Activated T-helper 1 cell treated with anti-CD3 and anti-CD28 coated beads, Interleukin-2, amount 50 U/mL, for 16 hours (primary cell): ENCODE measurements around the gene TOP3B.

Source experiments
- DNase-seq, 2 donors: peaks; one replicate each; pipeline ENCODE4 v3.0.0-alpha.2; 2020; ENCODE audit warnings: low read depth in 1 of 2, low spot score in 1 of 2

The TOP3B gene

DNA sequence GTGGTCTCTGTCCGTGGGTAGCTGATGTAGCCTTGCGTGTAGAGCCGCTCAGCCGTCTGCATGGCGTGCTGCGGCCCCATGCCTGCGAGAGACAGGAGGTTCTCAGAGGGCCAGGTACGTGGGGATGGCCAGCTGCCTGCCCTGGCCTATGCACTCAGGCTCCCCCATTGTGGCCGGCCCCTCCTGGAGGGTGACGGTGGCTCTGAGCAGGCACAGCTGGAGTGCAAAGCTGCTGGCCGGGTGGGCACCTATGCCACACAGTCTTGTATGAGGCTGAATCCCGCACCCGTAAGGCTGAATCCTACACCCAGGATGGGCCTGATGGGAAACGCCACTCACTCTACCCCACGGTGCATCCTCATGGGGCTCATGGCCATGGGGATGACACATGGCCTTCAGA lies 18.4 kb downstream of the TOP3B start:
- no peak for DNase-seq

DNA sequence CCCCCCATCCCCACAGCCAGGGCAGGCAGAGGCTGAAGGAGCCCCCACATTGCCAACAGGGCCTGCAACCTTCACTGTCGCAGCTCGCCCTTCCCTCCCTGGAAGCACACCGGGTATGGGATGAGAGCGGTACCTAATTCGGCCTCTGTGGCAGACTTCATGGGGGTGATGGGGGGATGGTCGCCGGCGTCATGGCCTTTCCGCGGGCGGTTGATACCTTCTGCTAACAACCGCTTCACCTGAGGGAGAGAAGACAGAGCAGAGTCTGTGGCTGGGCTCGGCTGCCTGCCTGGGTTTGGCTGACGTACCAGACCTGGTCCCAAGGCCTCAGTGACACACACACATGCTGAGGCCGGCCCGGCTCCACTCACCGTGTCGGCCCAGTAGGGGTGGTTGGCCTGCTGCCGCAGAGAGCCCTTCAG lies 18.8 kb downstream of the TOP3B start:
- no peak for DNase-seq

DNA sequence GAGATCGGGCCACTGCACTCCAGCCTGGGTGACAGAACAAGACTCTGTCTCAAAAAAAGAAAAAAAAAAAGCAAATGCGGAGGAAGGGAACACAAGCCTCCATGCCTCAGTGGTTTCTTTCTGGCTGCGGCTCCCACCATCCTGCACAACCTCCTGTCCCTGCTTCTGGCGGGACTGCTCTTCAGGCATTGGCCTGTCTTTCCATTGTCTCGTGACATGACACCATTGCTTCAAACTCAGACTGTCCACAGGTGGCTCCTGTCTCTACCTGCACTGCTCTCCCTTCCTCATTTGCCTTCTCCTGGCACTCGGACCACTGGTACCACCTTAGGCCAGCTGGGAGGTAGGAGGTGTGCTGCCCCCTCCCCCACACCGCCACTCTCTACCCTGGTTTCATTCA lies 19.3 kb downstream of the TOP3B start:
- no peak for DNase-seq

DNA sequence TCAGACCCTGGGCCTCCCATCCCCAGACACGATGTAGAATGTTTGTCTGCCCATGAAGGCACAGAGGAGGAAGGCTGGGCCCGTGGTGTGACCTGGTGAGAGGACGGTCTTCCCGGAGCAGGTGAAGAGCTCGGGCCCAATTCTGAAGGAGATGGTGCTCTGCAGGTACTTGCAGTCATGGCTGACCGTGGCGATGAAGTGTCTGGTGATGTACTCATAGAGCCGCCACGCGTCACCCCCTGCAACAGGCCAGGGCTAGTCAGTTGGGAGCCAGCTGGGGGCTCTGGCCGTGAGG lies 20.0 kb downstream of the TOP3B start:
- DNase-seq, result no peak

DNA sequence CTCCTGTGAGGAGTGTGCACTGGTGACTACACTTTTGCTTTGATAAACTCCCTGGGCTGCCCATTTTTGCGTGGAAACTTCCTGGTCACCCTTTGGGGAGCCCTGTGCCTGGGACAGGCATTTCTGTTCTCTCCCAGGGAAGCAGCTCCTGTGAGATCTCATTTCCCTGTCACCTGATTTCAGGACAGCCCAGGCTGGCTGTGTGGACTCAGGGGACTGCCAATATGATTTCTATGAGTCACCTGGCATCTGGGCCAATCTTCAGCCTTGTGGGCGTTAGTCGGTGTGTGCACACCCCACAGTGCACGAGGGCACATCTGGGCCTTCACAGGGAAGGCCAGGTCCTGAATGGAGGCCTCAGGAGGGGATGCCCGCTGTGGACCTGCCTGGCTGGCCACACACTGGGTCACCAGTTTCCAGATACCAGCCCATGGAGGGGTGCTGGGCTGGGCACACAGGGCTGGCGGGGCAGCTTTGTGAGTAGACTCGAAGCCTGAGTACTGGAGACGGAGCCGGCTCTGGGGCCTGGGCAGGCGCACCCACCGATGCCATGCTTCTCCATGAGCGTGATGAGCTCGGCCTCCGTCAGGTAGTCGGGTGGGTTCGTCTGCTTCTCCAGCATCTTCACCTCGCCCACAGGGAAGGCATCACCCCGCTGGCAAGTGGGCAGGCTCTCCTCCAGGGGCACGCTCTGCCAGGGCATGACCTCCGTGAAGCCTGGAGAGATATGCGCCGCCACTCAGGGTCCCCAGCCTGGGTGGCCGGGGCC lies 20.5 kb downstream of the TOP3B start:
- DNase-seq, result no peak

DNA sequence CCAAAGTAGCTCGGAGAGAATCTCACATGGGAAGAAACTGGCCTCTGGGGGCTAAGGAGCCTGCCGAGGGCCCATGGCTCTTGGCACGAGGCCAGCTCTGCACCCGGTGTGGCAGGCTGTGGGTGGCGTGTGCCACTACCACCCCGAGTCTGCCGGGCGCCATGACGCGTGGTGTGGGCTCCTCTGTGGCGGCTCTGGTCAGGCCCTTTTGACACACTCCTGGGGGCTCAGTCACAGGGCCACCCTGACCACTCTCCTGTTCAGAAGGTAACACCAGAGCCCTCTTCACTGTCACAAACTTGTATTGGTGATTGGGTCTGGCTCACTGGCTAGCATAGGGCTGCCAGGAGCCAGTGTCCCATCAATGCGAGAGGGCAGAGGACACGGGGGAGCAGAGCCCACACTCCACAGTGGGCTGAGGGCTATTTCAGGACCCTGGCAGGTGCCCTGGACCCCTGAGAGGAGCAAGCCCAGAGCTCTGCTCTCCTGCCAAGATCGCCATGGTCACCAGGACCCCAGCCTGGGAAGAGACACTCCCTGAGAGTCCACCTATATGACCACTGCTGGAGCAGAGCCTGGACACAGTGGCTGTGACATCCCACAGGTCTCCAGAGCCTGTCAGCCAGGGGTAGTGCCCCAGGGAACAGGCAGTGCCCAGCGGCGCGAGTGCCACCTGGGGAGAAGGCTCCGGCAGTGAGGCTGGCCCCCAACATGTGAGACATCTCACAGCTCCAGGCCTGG lies 21.3 kb downstream of the TOP3B start:
- no peak for DNase-seq

DNA sequence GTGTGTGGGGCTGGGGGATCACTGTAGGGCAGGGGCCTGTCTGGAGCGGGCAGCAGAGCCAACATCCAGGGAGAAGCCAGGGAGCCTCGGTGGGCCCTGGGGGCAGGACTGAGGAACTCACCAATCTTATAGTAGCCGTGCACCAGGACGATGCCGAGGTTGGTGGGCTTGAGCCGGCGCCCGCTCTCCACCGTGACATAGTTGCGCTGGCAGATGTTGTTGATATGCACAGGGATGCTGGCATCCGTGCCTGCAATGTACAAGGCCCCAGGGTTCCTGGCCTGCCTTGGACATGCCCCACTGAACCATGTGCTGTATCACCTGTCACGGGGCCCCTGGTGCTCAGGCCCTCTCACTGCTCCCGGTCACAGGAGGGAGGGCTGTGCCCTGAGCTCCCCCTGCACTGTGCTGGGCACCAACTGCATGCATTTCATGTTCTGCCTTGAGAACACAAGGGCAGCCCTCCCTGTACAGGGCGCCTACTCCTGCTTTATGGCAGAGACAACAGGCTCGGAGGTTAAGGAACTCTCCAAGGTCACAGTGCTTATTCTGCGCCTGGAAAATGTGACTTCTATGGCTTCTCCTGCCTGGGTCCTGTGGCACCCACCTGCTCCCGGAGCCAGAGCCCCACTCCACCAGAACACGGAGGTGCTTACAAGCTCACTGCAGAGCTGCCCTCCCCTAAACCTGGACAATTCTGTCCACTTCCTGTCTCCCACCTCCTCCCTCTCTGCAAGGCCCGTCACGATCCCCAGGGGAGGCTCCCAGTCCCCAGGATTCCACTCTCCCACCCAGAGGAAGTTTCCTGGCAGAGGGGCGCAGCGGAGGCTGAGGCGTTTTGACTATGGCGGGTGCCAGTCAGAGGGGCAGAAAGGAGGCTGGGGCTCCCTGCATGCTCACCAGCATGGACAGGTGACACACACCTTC lies 22.1 kb downstream of the TOP3B start:
- DNase-seq, result no peak

DNA sequence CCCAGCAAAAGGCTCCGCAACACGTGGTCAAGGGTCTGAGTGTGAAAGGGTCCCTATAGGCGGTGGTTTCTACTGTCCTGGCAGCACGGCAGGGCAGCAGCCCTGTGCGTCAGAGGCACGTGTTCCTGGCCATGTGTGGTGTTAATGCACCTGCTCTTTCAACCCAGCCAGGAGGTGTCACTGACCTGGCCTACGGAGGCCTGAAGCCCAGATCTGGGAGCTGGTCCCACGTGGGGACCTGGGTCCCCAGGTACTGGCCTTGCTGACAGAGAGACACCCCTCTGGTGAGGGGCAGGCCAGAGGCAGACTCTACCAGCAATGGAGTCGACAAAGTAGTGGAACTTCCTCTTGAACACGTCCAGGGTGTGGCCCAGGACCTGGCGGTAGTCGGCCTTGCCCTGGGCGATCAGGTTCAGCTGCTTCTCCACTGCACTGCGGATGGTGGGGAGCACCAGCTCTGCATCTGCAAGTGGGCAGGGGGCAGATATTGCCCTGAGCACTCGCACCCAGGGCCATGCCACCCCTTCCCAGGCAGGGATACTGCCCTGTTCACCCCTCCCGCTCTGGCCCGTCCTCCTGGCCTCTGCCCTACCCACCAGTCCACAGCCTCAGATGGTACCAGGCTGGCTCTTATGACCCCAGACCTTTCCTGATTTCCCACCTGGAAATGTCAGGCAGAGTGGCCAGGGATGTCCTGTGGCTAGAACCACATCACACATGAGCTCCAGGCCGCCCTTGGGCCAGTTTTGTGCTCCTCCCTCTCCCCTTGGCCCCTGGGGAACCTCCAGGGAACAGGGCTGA lies 23.1 kb downstream of the TOP3B start:
- no peak for DNase-seq

DNA sequence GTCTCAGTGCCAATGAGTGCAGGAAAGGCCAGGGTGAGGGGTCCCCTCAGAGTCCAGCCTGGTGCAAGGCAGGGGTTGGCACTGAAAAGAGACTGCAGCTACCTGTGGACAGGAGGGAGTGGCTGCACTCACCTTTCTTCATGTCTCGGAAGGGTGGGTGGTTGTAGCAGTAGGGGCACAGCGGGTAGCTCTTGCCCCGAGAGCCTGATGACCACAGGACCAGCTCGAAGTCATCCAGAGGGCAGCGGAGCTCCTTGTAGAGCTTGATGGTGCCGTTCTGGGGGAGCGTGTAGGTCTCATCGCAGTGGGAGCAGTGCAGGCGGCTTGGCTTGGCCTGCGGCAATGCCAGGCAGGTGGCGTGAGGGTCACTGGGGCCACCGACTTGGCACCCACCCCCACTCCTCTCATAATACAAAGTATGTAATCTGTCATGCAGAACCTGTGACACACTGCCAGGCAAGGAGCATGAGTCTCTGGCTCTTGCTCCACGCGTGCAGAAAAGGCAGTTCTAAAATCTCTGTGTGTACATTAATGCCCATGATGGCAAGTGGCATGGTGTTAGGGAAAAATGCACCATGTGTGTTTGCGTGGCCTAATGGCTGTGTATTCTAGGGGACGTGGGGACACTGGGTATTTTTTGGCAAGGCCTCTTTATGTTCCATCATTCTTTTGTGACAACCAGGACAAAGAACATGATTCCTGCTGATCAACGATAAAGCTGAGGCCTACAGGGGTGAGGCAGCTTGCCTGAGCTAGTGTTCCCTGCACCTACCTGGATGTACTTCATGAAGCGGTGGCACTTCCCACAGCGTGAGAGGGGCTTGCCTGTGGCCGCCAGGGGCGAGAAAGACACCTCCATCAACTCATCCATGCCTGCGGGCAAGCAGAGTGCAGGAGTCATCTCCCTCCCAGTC lies 24.0 kb downstream of the TOP3B start:
- DNase-seq, result no peak

DNA sequence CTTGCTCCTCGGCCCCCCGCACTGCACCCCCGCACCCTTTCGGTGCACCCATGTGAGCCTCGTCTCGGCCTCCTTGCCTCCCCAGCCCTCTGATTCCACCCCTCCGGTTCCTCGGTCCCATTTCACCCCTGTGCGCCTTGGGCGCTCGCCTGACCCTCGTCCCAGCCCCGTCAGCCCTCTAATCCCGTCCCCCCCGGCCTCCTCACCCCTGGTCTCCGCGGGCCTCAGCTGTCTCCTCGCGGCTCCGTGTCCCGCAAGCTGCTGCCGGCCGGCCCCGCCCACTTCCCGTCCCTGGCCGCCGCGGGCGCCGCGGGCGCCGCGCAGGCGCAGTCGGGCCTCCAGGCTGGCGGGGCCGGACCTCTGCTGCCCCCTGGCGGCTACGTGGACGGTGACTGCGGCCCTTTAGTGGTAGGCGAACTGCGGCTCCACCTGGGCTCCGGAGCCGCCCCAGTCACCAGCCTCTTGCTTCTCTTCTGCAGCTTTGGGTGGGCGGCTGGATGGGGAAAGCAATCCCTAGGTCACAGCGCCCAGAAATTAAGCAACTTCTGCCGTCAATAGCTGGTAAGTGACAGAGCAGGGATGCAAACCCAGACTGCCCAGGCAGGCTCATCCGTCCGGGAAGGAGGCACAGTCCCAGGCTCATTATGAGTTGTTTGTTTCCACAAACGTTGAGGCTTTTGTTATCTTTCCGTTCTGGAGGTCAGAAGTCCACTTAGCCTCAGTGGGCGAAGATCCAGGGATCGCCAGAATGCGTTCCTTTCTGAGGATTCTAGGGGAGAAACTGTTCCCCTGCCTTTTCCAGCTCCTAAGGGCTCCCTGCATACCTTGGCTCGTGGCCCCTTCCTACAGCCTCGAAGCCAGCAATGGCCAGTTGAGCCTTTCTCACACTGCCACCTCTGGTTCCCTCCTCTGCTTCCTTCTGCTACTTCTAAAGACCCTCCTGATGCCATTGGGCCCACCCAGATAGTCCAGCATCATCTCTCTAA lies 29.7 kb downstream of the TOP3B start, which contains the start of gene PPM1F:
PPM1F (minus strand) TSS at position 263 of the 986 bp plus-strand sequence. CDS start 6,800 bp downstream, outside the sequence.
- DNase-seq, result peak; percentile 88 to 92

DNA sequence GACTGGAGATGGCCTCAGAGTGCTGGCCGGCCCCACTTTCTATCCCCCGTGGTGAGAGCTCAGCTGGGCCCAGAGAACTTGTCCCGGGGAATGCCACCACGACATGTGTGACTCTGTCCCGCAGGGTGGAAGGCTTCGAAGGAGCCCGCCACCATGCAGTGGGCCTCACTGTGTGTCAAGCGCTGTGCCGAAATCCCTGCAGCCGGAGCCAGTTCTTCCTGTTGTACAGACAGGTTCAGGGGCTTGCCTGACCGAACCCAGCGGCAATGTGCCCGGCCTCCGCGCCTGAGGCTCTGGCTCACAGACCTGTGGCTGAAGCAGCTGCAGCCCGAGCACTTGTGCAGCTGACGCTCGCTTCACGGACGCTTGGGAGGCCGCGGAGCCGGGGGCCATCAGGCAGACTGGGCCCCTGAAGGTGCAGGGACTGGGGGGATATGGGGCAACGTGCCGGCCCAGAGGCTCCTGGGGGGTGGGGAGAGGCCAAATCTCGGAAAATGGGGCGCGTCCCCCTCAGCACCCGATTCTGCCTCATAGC lies 30.6 kb downstream of the TOP3B start:
- no peak for DNase-seq

DNA sequence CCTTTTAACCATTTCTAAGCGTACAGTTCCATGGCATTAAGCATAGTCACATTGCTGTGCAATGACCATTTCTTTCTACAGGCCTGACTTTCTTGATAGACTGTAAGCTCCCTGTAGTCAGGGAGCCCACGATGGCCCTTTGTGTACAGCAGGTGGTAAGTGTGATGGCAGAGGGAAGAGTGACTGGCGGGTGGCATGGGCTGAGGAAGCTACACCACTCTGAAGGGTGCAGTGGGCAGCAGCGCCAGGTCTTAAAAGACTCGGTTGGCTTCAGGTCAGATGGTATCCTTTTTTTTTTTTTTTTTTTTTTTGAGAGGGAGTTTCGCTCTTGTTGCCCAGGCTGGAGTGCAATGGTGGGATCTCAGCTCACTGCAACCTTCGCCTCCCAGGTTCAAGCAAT lies 31.5 kb downstream of the TOP3B start:
- DNase-seq, result no peak

DNA sequence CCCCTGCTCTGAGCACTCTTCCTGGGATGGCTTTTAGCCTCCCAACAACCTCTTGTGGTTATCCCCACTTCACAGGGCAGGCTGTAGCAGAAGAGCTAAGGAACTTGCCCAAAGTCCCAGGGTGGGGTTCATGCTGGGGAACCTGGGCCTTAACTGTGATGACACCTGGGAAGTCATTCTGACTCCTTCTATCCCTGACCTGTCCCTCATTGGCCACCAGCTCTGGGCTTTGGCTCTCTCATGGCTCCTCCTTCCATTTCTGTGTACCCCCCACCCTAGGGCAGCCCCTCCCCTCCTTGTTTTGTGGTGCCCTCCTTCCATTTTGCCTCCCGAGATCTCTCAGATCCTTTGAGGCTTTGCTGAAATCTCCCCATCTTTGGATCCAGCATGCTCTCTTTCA lies 32.6 kb downstream of the TOP3B start:
- DNase-seq, result no peak

DNA sequence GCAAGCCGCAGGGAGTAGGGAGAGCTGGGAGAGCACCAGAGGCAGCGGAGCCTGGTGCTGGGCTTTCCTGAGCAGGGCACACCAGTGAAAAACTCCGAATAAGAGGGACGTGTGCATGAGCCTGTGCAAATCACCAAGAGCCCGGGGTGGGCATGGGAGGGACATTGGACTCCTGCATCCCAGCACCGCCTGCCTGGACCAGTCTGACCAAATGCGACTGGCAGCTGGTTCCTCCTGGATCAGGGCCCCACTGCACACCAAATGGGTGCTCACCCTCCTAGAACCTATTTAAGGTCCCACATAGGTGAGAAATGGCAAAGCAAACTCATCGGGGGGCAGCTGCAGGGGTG lies 33.0 kb downstream of the TOP3B start:
- no peak for DNase-seq

DNA sequence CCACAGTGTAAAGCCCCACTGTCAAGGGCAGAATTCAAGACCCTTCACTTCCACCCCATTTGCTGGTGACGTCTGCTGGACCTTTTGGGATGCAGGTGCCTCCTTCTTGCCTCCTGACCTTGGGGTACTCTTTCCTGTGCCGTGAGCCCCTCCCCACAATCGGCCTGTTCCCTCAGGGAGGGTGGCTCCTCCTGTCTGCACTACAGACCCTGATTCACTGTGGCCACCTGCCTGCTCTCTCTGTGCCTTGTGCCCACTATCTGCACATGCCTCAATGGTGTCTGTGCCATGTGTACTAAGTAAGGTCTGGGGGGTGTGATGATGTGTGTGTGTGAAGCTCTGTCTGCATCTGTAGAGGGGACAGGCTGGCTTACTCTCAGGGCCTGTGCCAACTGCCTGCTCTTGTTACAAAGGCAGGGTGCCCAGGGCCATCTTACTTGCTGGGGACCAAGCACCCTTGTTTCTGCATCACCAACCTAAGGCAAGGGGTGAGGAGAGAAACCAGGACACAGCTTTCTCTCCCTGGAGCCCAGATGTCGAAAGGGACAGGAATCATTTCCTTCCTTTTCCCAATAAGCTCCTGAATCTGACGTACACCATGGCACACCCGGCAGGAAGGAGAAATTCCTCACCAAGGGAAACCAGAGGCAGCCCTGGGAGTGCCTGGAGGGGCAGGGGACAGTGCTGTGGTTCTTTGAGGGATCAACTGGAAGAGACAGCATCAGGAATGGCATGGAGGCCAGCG lies 33.6 kb downstream of the TOP3B start:
- DNase-seq, result no peak

DNA sequence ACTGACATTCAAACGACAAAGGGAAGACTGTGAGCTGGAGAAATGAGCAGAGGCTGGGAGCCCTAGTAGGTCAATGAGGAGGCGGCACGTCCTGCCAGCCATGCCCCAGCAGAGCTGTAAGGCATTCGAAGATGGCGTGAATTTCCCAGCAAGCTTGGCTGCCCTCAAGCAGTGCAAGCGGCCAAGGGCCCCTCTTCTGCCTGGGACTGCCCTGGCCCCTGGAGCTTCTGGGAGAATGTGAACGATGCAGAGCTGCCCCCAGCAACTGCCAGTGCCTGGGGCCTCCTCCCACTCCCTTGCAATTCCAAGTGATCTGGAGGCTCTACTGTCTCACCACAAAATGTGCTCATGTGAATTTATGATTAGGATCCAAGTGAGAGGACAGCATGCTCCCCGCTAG lies 34.2 kb downstream of the TOP3B start:
- DNase-seq, result no peak

DNA sequence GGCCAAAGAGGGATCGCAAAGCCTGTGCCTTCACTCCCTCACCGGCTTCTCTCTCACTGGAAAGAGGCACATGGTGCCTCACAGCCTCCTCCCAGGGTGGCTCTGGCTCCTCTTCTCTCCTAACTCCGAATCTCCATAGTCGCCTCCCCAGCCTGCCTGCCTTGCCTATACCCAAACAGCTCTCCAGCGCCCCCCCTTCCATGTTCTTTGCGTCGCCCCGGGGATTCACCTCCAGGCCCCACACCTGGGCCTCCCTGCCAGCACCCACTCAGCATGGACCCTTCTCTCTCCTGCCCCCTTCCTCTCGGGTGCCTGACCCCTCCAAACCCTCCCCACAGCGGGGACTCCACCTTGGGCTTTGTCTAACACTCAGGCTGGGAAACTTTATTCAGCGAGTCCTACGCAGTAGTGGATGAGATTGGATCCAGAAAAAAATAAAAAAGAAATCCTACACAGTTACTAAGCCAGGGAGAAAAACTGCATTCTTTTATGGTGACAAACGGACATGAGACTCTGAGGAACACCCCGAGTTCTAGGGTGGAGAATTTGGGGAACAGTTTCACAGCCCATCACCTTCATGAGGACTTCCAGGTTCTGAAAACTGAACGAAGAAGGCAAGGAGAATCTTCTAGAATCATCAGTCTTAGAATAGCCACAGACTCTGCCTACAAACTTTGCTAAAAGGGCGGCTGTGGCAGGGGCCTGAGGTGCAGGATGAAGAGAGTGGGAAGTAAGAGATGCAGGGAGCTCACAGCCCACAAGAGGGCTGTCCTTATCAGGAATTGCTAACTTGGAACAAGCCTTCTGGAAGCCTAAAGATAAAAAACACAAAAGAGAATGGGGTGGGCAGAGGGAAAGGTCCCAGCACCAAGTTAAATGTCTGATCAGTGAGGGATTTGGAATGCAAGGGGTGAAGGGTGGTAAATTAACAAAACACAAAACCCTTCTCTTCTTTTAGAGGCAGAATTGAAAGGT lies 35.3 kb downstream of the TOP3B start:
- no peak for DNase-seq
